Stimulated activated CD8-positive, alpha-beta memory T cell treated with anti-CD3 and anti-CD28 coated beads, Interleukin-12 subunit alpha, Interleukin-12 subunit beta, amount 100 ng/mL, for 24 hours (primary cell): ENCODE results near the gene IP6K3.

Experiments used
- DNase-seq: peaks from one replicate; pipeline ENCODE4 v3.0.0-alpha.2; 2020; ENCODE audit errors: extremely low read depth

Gene IP6K3

DNA sequence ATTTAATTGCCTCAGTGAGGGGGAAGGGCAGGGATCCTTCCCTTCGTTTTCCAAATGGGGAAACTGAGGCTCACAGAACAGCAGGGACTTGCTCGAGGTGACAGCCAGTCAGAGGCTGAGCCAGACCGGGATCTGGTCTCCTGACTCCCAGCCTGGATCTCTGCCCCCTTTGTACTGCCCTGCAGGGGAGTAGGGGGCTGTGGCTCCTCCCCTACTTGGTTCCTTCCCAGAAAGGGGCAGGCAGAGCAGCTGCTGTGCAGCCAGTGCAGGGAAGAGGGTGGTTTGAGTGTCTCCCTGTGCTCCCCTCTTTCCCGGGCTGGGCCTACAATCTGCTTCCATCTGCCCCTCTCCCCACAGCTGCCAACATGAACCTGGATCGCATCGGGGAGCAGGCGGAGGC, 72.9 kb downstream of the IP6K3 start:
- DNase-seq: no peak

DNA sequence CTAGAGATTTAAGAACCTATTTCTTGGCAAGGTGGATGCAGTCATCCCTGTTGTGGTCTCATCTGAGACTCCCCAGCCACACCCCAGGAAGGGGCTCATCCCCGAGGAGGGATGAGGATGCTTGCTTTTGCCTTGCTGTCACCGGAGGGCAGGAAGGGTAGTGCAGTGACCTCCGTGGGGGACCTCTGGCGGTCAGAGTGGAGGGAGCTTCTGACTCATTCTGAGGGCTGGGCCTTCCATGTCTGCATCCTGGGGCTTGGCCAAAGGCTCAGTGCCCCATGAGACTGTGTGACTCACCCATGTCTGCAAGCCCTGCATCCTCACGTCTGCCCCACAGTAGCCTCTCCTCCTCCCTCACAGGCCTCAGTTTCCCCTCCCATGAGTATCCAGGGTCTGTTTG, 73.9 kb downstream of the IP6K3 start:
- no peak for DNase-seq

DNA sequence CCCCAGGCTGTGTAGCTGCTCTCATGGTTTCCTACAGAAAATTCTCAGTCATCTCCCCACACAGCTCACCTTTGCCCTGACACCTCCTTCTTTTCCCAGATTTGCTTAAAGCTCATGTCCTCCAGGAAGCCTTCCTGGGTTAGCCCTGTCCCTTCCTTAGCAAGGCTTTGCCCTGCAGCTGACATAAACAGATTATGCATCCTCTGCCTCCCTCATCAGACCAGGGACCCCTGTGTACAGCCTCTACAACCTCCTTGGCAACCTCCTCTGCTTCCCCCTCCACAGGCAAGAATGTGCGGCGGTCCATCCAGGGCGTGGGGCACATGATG, 75.0 kb downstream of the IP6K3 start:
- DNase-seq: no peak
